Breast epithelium (tissue), 3 donors: ENCODE results near the gene NUDT15.

Experiments used
- CTCF ChIP-seq, 3 donors: fragments of 450-650 bp; IDR thresholded peaks; one replicate each; pipeline ENCODE4 v1.5.1; 2016 to 2017; ENCODE audit warnings: antibody characterized with exemption in 3 of 3, mild to moderate bottlenecking in 3 of 3, moderate library complexity in 3 of 3
- POLR2AphosphoS5 ChIP-seq, 3 donors: sonication (generic); formaldehyde crosslinking; IDR thresholded peaks; one replicate each; pipeline ENCODE4 v1.6.1; 2017; ENCODE audit warnings: antibody characterized with exemption in 3 of 3

- TF ChIP-seq CTCF (IDR thresholded peaks at IDR 0.05) (no peak), POLR2AphosphoS5 (IDR thresholded peaks at IDR 0.05) (no peak)
Measured at GRCh38 chr13:48055712-48056111, 18.2 kb downstream of the NUDT15 start.
